ENCODE measurements around the gene CCDC141.

GRCh38 chr2:179096090-179096489, 46.2 kb upstream of the CCDC141 start:
- TF ChIP-seq, protein P1, sequence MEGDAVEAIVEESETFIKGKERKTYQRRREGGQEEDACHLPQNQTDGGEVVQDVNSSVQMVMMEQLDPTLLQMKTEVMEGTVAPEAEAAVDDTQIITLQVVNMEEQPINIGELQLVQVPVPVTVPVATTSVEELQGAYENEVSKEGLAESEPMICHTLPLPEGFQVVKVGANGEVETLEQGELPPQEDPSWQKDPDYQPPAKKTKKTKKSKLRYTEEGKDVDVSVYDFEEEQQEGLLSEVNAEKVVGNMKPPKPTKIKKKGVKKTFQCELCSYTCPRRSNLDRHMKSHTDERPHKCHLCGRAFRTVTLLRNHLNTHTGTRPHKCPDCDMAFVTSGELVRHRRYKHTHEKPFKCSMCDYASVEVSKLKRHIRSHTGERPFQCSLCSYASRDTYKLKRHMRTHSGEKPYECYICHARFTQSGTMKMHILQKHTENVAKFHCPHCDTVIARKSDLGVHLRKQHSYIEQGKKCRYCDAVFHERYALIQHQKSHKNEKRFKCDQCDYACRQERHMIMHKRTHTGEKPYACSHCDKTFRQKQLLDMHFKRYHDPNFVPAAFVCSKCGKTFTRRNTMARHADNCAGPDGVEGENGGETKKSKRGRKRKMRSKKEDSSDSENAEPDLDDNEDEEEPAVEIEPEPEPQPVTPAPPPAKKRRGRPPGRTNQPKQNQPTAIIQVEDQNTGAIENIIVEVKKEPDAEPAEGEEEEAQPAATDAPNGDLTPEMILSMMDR (IDR thresholded peaks at IDR 0.05) = no peak
- no peak for TF ChIP-seq ZFX (IDR thresholded peaks at IDR 0.05; ENCODE audit: borderline replicate concordance)
